ENCODE data around the gene ZC2HC1B.
"Not testable (repeated sequence)": the region's sequence is repeated elsewhere in the genome, so short reads cannot be mapped to it uniquely, and the experiment has no call there.

The ZC2HC1B gene

DNA sequence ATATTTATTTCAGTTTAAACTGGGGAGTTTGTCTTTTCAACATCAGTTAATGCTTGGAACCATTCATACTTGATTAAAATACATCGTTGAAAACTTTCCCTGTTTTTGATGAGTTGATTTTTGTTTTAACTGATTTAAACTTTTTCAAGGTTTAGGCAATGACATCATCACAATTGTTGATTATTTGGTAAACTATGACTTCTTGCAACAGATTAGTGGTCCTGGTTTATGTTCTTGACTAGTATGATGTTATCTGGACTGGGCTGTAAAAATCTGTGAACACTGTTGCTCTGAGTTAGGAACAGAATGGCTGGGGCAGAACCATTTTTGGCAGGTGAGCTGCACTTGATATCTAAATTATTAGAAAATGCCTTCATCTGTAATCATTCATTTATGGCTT is at the start of gene ZC2HC1B:
ZC2HC1B (plus strand) TSS at position 241 of the 400 bp plus-strand sequence; CDS start at position 307, 66 bp downstream.
- H3K4me1 Mint-ChIP-seq, result no peaks in the 10 kb centered on the region
- no peaks in the 10 kb centered on the region for H3K27me3 Mint-ChIP-seq
- no peak within 1 kb of the TSS for H3K4me3 Mint-ChIP-seq
- H3K36me3 Mint-ChIP-seq, result peaks cover 31% of the 10 kb centered on the region
- H3K9me3 Mint-ChIP-seq, result peaks cover 5% of the 10 kb centered on the region
- peak within 1 kb of the TSS; percentile 14 for H3K27ac Mint-ChIP-seq

GRCh38 chr6:143817621-143818020 is 46.7 kb upstream of the ZC2HC1B start:
- no peaks in the 10 kb centered on the region for H3K4me1 Mint-ChIP-seq
- H3K27me3 Mint-ChIP-seq, result no peaks in the 10 kb centered on the region
- H3K27ac Mint-ChIP-seq, result no peak overlapping the region
- H3K4me3 Mint-ChIP-seq, result no peak overlapping the region
- no peaks in the 10 kb centered on the region for H3K9me3 Mint-ChIP-seq
- H3K36me3 Mint-ChIP-seq, result peaks cover 2% of the 10 kb centered on the region

GRCh38 chr6:143821359-143821758 is 42.9 kb upstream of the ZC2HC1B start:
- H3K27ac Mint-ChIP-seq, result no peak overlapping the region
- H3K4me1 Mint-ChIP-seq, result no peaks in the 10 kb centered on the region
- no peak overlapping the region for H3K4me3 Mint-ChIP-seq
- H3K36me3 Mint-ChIP-seq, result peaks cover 9% of the 10 kb centered on the region
- H3K9me3 Mint-ChIP-seq, result no peaks in the 10 kb centered on the region
- H3K27me3 Mint-ChIP-seq, result no peaks in the 10 kb centered on the region

DNA sequence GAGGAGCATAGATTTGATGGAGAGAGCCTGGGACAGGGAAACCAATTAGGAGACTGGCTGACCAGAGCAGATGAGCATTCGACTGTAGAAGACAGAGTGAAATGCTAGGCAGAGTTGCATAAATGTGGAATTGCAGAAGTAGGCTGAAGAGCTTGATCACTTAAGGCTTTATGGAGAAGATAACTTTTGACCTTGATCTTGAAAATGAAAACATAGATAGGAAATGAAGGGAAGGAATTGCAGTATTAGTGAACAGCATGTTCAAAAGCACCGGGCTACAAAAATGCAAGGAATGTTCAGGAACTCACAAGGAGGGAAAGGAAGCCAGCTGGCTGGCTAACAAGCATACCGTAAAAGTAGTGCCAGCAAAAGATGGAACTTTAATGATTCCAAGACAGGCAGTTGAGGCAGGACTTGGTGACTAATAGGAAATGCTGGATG is 41.7 kb upstream of the ZC2HC1B start:
- no peaks in the 10 kb centered on the region for H3K4me1 Mint-ChIP-seq
- peaks cover 9% of the 10 kb centered on the region for H3K36me3 Mint-ChIP-seq
- H3K27ac Mint-ChIP-seq, result no peak overlapping the region
- no peaks in the 10 kb centered on the region for H3K9me3 Mint-ChIP-seq
- H3K27me3 Mint-ChIP-seq, result no peaks in the 10 kb centered on the region
- H3K4me3 Mint-ChIP-seq, result no peak overlapping the region

DNA sequence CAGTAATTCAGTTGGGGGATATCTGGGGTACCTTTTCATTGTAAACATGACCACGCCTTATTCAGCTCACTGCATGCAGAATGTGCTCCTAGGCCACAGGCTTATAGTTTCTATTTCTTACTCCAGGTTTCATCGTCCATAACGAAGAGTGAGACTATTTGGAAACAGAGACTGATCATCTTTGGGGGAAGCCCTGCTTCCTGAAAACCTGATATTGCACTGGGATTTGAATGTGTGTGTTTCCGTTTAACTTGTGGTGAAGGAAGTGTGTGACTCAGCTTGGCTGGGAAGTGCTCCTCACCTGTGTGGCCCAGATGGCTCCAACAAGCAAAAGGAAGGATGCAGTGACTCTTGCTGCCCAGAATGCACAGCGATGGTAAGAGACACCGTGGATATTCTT is 40.7 kb upstream of the ZC2HC1B start:
- no peak overlapping the region for H3K4me3 Mint-ChIP-seq
- no peak overlapping the region for H3K27ac Mint-ChIP-seq
- H3K27me3 Mint-ChIP-seq, result no peaks in the 10 kb centered on the region
- H3K4me1 Mint-ChIP-seq, result no peaks in the 10 kb centered on the region
- peaks cover 9% of the 10 kb centered on the region for H3K36me3 Mint-ChIP-seq
- H3K9me3 Mint-ChIP-seq, result no peaks in the 10 kb centered on the region

DNA sequence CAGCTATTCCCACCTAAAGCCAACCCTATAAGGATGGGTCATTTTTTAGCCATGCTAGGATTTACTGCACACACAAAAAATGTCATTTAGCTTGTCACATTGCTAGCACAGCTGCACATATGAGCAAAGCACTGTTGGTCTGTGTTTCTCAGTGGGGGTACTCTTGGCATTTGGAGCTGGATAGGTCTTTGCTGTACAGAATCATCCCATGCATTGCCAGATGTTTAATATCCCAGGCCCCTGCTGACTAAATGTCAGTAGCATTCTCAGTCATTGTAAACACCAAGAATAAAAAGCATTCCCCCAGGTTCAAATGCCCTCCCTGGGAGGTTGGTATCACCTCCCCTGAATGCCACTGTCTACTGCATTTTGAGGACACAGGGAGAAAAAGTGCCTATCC is 35.7 kb upstream of the ZC2HC1B start:
- Mint-ChIP-seq H3K27ac (no peak overlapping the region), H3K9me3 (no peaks in the 10 kb centered on the region), H3K4me3 (no peak overlapping the region), H3K27me3 (no peaks in the 10 kb centered on the region), H3K4me1 (no peaks in the 10 kb centered on the region), H3K36me3 (peaks cover 7% of the 10 kb centered on the region)

DNA sequence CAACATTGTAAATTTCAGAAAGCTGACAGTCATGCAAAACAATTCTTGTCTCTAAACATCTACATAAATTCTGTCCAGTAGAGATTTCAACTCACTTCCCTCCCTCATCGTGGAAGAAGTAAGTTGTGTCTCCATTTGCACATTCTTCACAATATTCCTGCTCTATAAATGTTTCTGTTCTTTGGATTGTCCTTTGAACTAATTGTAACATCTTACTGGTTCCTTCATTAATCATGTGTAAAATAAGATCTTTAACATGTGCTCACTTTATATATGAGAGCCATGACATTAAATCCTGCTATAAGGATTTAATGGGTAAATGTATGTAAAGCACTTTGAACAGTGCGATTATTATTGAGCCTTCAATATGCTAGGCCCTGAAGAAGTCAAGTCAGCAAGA is 28.1 kb upstream of the ZC2HC1B start:
- Mint-ChIP-seq H3K9me3 (no peaks in the 10 kb centered on the region), H3K27me3 (no peaks in the 10 kb centered on the region), H3K36me3 (no peaks in the 10 kb centered on the region), H3K27ac (no peak overlapping the region), H3K4me3 (no peak overlapping the region), H3K4me1 (no peaks in the 10 kb centered on the region)

DNA sequence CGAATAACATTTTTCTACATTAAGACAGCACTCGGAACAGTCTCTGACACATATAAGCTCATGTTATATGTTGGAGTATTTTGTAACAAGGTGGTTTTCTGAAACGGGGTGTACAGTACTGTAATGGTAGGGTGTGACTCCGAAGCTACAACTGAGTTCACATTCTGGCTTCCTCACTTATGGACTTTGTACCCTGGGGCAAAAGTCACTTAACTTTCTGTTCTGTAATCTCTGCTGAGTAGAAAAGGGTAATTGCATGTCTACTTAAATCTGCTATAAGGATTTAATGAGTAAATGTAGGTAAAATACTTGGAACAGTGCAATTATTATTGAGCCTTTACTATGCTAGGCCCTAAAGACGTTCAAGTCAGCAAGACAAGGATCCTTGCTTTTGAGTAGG is 25.9 kb upstream of the ZC2HC1B start:
- Mint-ChIP-seq H3K4me1 (peaks cover 5% of the 10 kb centered on the region), H3K36me3 (no peaks in the 10 kb centered on the region), H3K4me3 (no peak overlapping the region), H3K9me3 (no peaks in the 10 kb centered on the region), H3K27ac (no peak overlapping the region), H3K27me3 (no peaks in the 10 kb centered on the region)

GRCh38 chr6:143839196-143839595 is 25.1 kb upstream of the ZC2HC1B start:
- H3K4me3 Mint-ChIP-seq, result no peak overlapping the region
- H3K27ac Mint-ChIP-seq, result no peak overlapping the region
- H3K36me3 Mint-ChIP-seq, result peaks cover 7% of the 10 kb centered on the region
- no peaks in the 10 kb centered on the region for H3K9me3 Mint-ChIP-seq
- H3K4me1 Mint-ChIP-seq, result peaks cover 12% of the 10 kb centered on the region
- H3K27me3 Mint-ChIP-seq, result no peaks in the 10 kb centered on the region

DNA sequence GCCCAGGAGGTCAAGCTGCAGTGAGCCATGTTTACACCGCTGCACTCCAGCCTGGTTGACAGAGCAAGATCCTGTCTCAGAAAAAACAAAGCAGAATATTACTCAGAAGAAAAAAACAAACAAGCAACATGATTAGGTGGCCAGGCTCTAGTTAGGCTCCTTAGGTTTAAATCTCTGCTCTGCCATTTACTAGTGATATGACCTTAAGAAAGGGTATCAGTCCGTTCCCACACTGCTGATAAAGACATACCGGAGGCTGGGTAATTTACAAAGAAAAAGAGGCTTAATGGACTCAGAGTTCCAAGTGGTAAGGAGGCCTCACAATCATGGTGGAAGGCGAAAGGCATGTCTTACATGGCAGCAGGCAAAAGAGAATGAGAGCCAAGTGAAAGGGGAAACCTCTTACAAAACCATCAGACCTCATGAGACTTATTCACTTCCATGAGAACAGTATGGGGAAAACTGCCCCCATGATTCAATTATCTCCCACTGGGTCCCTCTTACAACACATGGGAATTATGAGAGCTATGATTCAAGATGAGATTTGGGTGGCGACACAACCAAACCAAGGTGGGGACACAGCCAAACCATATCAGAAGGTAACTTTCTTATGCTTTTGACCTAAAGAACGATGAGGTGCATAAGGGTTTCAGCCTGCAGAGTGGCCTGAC is 23.5 kb upstream of the ZC2HC1B start:
- H3K4me3 Mint-ChIP-seq, result no peak overlapping the region

GRCh38 chr6:143842461-143842901 is 21.8 kb upstream of the ZC2HC1B start:
- Mint-ChIP-seq H3K4me3 (peak overlapping the region; percentile 99), H3K27me3 (no peaks in the 10 kb centered on the region), H3K4me1 (peaks cover 36% of the 10 kb centered on the region), H3K9me3 (no peaks in the 10 kb centered on the region), H3K36me3 (peaks cover 18% of the 10 kb centered on the region), H3K27ac (peak overlapping the region; percentile 96)

More for the DNA sequence above, 23.5 kb upstream of the ZC2HC1B start:
- H3K27ac Mint-ChIP-seq, result no peak overlapping the region
- H3K9me3 Mint-ChIP-seq, result no peaks in the 10 kb centered on the region
- peaks cover 25% of the 10 kb centered on the region for H3K4me1 Mint-ChIP-seq
- H3K27me3 Mint-ChIP-seq, result no peaks in the 10 kb centered on the region
- peaks cover 10% of the 10 kb centered on the region for H3K36me3 Mint-ChIP-seq

GRCh38 chr6:143842902-143843676 is 21.2 kb upstream of the ZC2HC1B start, which contains the start of gene LTV1:
Gene LTV1, plus strand, starts transcription at chr6:143843338. Its CDS starts 140 bp downstream, at chr6:143843478.
- H3K36me3 Mint-ChIP-seq, result peaks cover 18% of the 10 kb centered on the region
- H3K4me1 Mint-ChIP-seq, result peaks cover 41% of the 10 kb centered on the region

DNA sequence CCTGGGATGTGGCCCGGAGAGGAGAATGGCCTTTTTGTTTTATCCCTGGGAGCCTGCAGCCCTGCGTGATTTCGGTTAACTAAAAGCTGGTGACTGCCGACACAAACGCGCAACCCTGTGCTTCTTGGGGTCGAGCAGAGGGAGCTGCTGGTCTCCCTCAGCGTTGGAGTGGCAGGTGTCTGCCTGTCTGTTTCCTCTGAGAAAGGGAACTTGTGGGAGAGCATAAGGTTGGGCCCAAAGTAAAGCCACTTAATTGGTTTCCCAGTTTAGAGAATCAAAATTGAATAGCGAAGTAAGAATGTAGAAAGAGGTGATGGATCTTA is 20.6 kb upstream of the ZC2HC1B start:
- no peaks in the 10 kb centered on the region for H3K9me3 Mint-ChIP-seq
- peaks cover 46% of the 10 kb centered on the region for H3K4me1 Mint-ChIP-seq
- H3K27ac Mint-ChIP-seq, result peak overlapping the region; percentile 96
- H3K4me3 Mint-ChIP-seq, result peak overlapping the region; percentile 99
- H3K36me3 Mint-ChIP-seq, result peaks cover 22% of the 10 kb centered on the region
- H3K27me3 Mint-ChIP-seq, result no peaks in the 10 kb centered on the region

More at GRCh38 chr6:143842902-143843676, 21.2 kb upstream of the ZC2HC1B start, which contains the start of gene LTV1:
- Mint-ChIP-seq H3K4me3 (peak within 1 kb of the TSS; percentile 99), H3K27ac (peak within 1 kb of the TSS; percentile 96), H3K9me3 (no peaks in the 10 kb centered on the region), H3K27me3 (no peaks in the 10 kb centered on the region)

- Mint-ChIP-seq H3K4me1 (peaks cover 49% of the 10 kb centered on the region), H3K27me3 (no peaks in the 10 kb centered on the region), H3K9me3 (no peaks in the 10 kb centered on the region), H3K36me3 (peaks cover 22% of the 10 kb centered on the region), H3K27ac (peak overlapping the region; percentile 96), H3K4me3 (peak overlapping the region; percentile 99)
These were observed 20.3 kb upstream of the ZC2HC1B start for GRCh38 chr6:143844006-143844405.

GRCh38 chr6:143845033-143845432 is 19.2 kb upstream of the ZC2HC1B start:
- no peaks in the 10 kb centered on the region for H3K27me3 Mint-ChIP-seq
- peaks cover 59% of the 10 kb centered on the region for H3K4me1 Mint-ChIP-seq
- no peaks in the 10 kb centered on the region for H3K9me3 Mint-ChIP-seq
- H3K27ac Mint-ChIP-seq, result no peak overlapping the region
- peak overlapping the region; percentile 99 for H3K4me3 Mint-ChIP-seq
- H3K36me3 Mint-ChIP-seq, result peaks cover 30% of the 10 kb centered on the region

DNA sequence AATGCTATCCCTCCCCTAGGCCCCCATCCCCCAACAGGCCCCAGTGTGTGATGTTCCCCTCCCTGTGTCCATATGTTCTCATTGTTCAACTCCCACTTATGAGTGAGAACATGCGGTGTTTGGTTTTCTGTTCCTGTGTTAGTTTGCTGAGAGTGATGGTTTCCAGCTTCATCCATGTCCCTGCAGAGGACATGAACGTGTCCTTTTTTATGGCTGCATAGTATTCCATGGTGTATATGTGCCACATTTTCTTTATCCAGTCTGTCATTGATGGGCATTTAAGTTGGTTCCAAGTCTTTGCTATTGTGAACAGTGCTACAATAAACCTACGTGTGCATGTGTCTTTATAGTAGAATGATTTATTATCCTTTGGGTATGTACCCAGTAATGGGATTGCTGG is 12.6 kb upstream of the ZC2HC1B start:
- Mint-ChIP-seq H3K36me3 (peaks cover 78% of the 10 kb centered on the region), H3K4me1 (peaks cover 72% of the 10 kb centered on the region), H3K27ac (peak overlapping the region; percentile 10)
- not testable (repeated sequence) for H3K9me3 Mint-ChIP-seq, H3K27me3 Mint-ChIP-seq, H3K4me3 Mint-ChIP-seq

Measured in activated naive CD4-positive, alpha-beta T cell treated with anti-CD3 and anti-CD28 coated beads, Interleukin-2, amount 50 U/mL, for 24 hours (primary cell).